HG02884 (cell line): ENCODE measurements around the gene CDH22.

Experiments used
- ATAC-seq: cut with Tn5 transposase; IDR thresholded peaks from one replicate; pipeline ENCODE4 v1.9.1; 2021; ENCODE audit warnings: mild to moderate bottlenecking, moderate library complexity; ENCODE audit not compliant: unreplicated experiment

Gene CDH22

DNA sequence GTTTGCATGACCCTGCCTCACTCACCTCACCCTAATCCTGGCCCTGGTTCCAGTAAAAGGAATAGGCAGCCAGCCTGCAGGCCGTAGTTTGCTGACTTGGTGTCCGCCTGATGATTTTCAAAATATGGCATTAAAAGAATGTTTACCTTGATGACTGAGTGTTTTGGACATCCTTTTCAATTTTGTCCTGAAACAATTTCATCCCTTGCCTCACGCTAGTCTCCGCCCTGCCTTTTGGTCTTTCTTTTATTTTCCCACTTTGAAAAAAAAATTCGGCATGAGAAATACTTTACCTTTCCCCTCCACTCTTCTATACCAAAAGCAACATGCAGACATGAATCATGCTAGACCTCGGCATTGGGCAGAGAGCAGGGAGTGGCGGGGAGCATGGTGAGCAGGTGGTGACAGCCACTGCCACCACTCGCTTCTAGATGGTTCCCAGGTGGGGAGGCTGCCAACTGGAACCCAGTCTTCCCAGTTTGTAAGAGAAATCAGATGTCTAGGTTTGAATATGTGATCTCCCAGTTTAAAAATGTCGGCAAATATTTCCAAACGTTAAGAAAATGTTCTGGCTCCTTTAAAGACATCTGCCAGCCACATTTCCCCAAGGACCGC lies 180.8 kb downstream of the CDH22 start:
- ATAC-seq: no peak

DNA sequence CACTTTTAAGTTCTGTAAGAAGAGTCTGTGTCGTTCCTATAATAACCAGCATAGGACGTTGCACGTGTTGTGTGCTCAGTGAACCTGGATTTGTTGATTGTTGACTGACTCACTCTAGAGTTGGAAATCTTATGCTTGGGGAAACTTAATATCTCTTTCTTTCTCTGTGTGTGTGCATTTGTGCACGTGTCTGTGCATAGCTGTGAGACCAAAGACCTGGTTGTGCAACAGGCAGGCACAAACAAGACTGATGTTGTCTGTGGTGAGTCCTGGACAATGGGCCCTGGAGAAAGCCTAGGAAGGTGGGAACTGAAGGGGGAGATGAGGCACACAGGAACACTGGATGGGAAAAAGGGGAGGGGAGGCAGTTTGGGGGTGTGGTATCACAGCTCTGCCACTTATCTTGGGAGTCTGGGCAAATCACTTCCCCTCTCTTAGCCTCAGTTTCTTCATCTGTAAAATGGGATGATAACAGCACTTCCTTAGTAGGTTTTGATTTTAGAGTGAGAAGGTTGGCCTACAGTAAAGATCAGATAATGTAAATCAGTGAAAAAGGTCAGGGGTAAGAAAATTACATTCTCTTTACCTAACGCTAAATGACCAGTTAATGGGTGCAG lies 181.8 kb downstream of the CDH22 start:
- ATAC-seq: no peak
